PC-9 (cell line): Measurements from ENCODE around the gene MPP2. TPM values are rescaled to one million over a fixed set of nuclear protein-coding genes. Genes with fewer than 3 reads are reported as not detected.

Experiments
- BruUV-seq: library from RNA; stranded (reverse); fragments of 400-500 nt; replicated peaks from 2 replicates; lab custom pipeline; 2021; lab: Mats Ljungman, UMichigan
- CTCF ChIA-PET: fragments of 300-600 bp; sonication (Branson Sonifier 250); formaldehyde crosslinking; loops from one replicate; lab custom pipeline; 2022; ENCODE audit warnings: antibody characterized with exemption; lab: Charles Lee
- POLR2A ChIA-PET: fragments of 300-600 bp; sonication (Branson Sonifier 250); formaldehyde crosslinking; loops from one replicate; lab custom pipeline; 2022; ENCODE audit warnings: antibody characterized with exemption; ENCODE audit not compliant: unreplicated experiment; lab: Charles Lee
- DNase-seq, 2 experiments: peaks; one replicate each; pipeline versions ENCODE4 v3.0.0 to v3.0.0-alpha.2; 2015 to 2022; ENCODE audit warnings: mixed read lengths in 1 of 2
- H2AFZ ChIP-seq: fragments of 200-600 bp; sonication (generic); 2 replicates; pipeline ENCODE4 v1.8.1; 2017; ENCODE audit warnings: antibody characterized with exemption
- H3F3A ChIP-seq: fragments of 200-600 bp; sonication (generic); 2 replicates; pipeline ENCODE4 v1.8.1; 2017; ENCODE audit warnings: antibody characterized with exemption, mild to moderate bottlenecking, low read depth; ENCODE audit not compliant: insufficient read depth
- H3K27ac ChIP-seq: fragments of 200-600 bp; sonication (generic); 2 replicates; pipeline ENCODE4 v1.6.1; 2016; ENCODE audit warnings: mixed run types
- H3K27me3 ChIP-seq: fragments of 200-600 bp; sonication (generic); 2 replicates; pipeline ENCODE4 v1.6.1; 2016; ENCODE audit warnings: low read depth, mixed run types; ENCODE audit not compliant: insufficient read depth
- H3K36me3 ChIP-seq: fragments of 200-600 bp; sonication (generic); 2 replicates; pipeline ENCODE4 v1.6.1; 2016; ENCODE audit warnings: low read depth, mixed run types
- H3K4me1 ChIP-seq: fragments of 200-600 bp; sonication (generic); replicated peaks from 2 replicates; pipeline ENCODE4 v1.6.1; 2016; ENCODE audit warnings: mixed run types; ENCODE audit not compliant: insufficient read depth
- H3K4me2 ChIP-seq: fragments of 200-600 bp; sonication (generic); 2 replicates; pipeline ENCODE4 v1.6.1; 2017; ENCODE audit warnings: mixed run types
- H3K4me3 ChIP-seq: fragments of 200-600 bp; sonication (generic); 2 replicates; pipeline ENCODE4 v1.6.1; 2016; ENCODE audit warnings: mixed run types
- H3K79me2 ChIP-seq: fragments of 200-600 bp; sonication (generic); 2 replicates; pipeline ENCODE4 v1.6.1; 2017; ENCODE audit warnings: low read depth, mixed run types
- H3K9me2 ChIP-seq: fragments of 200-600 bp; sonication (generic); 2 replicates; pipeline ENCODE4 v1.8.1; 2017; ENCODE audit warnings: mild to moderate bottlenecking; ENCODE audit not compliant: insufficient read depth
- H3K9me3 ChIP-seq: fragments of 200-600 bp; sonication (generic); 2 replicates; pipeline ENCODE4 v1.8.1; 2016; ENCODE audit warnings: low read depth; ENCODE audit not compliant: insufficient read depth
- H4K20me1 ChIP-seq: fragments of 200-600 bp; sonication (generic); 2 replicates; pipeline ENCODE4 v1.8.1; 2017; ENCODE audit not compliant: insufficient read depth
- EZH2 ChIP-seq: fragments of 200-600 bp; sonication (generic); IDR thresholded peaks from 2 replicates; pipeline ENCODE4 v1.8.0; 2017; ENCODE audit warnings: antibody characterized with exemption, low read depth
- intact Hi-C: fragments of 100-400 bp; cut with micrococcal nuclease; formaldehyde crosslinking; loops from one replicate; pipeline ENCODE4 v1.10.0; 2022; ENCODE audit not compliant: unreplicated experiment
- total RNA-seq: library from RNA; stranded (reverse); gene quantifications from 2 replicates; pipeline ENCODE4 v1.2.3, GENCODE V29; 2021
- TF ChIP-seq, protein P1 (sequence below): fragments of 200-600 bp; sonication (generic); conservative IDR thresholded peaks from 2 replicates; pipeline ENCODE4 v1.6.1; 2017; ENCODE audit warnings: mixed run types, antibody characterized with exemption, mild to moderate bottlenecking, moderate library complexity

The MPP2 gene
- total RNA-seq, 1 experiment from 2014 or later, result 5.6 TPM

DNA sequence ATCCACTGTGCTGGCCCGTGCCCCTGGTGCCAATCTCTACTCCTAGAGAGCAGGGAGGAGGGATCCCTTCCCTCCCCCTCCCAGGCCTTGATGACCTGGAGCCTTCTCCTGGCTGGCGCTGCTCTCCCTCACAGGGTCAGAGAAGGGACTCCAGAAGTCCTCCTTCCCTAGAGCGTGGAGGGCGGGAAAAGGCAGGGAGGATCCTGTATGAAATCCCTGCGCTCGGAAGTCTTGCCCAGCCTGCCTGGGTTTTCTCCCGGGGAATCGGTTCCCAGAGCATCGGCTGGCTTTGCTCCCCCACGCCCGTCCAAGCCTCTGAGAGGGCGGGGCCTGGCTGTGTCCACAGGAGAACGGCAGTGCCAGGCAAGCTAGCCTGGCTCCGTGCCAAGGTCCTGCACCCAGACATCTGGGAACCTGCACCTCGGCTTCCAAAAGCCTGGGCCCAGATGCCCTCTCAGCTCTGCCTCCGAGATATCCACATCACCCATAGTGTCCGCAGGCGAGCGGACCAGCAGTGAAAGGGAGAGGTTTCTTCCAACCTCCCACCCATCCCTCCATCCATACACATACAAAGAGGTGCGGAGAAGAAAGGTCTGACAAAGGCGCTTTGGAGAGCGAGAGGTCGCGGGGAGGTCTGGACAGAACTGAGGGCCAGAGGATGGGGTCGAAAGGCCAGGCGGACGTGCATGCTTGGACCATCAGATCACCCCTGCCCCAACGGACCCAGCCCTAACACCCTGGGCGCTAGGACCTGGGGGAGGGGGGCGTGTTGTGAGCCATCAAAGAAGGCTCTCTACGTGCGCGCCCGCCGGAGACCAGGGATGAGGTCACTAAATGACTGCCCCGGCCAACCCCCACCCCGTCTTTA is 1.1 kb downstream of the MPP2 start:
- no peak for TF ChIP-seq EZH2
- TF ChIP-seq, protein P1, sequence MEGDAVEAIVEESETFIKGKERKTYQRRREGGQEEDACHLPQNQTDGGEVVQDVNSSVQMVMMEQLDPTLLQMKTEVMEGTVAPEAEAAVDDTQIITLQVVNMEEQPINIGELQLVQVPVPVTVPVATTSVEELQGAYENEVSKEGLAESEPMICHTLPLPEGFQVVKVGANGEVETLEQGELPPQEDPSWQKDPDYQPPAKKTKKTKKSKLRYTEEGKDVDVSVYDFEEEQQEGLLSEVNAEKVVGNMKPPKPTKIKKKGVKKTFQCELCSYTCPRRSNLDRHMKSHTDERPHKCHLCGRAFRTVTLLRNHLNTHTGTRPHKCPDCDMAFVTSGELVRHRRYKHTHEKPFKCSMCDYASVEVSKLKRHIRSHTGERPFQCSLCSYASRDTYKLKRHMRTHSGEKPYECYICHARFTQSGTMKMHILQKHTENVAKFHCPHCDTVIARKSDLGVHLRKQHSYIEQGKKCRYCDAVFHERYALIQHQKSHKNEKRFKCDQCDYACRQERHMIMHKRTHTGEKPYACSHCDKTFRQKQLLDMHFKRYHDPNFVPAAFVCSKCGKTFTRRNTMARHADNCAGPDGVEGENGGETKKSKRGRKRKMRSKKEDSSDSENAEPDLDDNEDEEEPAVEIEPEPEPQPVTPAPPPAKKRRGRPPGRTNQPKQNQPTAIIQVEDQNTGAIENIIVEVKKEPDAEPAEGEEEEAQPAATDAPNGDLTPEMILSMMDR, result no peak
- peaks cover 5% of the 10 kb centered on the region; the same call in 1 of the 2 replicates for H3F3A ChIP-seq
- H2AFZ ChIP-seq, result no peak overlapping the region
- no peaks in the 10 kb centered on the region for H3K9me2 ChIP-seq
- H3K27ac ChIP-seq, result no peak overlapping the region
- H3K4me1 ChIP-seq, result no peaks in the 10 kb centered on the region
- ChIA-PET POLR2A (no interaction called here), CTCF (no interaction called here)
- intact Hi-C loops, result no loop called here
- no peaks in the 10 kb centered on the region for H4K20me1 ChIP-seq
- H3K27me3 ChIP-seq, result peaks cover 39% of the 10 kb centered on the region
- no peak for DNase-seq
- no peak overlapping the region for H3K4me2 ChIP-seq
- no peaks in the 10 kb centered on the region for H3K79me2 ChIP-seq
- BruUV-seq, result no TSS peak
- no peak overlapping the region for H3K4me3 ChIP-seq
- H3K9me3 ChIP-seq, result no peaks in the 10 kb centered on the region
- no peaks in the 10 kb centered on the region for H3K36me3 ChIP-seq

DNA sequence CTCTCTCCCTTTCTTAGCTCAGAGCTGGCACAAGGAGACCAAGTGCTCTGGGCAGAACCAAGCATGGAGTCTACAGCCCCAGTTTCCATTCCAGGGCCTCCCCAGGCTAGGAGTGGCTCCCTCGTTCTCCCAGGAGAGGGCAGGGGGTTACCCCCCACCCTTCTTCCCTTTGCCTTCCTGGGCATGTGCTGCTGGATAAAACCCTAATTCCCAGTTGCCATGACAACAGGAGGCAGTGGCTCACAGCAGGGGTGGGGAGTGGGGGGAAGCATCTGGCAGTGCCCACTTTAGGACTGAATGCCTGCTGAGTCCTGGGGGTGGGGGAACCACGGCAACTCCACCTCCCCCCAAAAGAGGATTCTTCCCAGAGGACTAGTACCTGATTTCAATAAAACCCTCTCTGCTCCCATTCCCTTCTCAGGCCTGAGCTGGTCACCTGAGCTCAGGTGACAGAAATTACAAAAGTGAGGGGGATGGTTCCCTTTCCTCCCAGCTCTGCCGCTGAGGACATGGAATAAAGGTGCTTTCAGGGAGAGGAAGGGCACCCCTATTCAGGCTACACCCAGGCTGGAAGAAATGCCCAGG is 1.8 kb downstream of the MPP2 start:
- TF ChIP-seq, protein P1, result no peak
- no peak for TF ChIP-seq EZH2
- Histone ChIP-seq H3F3A (peaks cover 5% of the 10 kb centered on the region; the same call in 1 of the 2 replicates), H3K36me3 (no peaks in the 10 kb centered on the region), H4K20me1 (no peaks in the 10 kb centered on the region), H3K9me2 (no peaks in the 10 kb centered on the region), H3K4me3 (no peak overlapping the region), H3K27ac (no peak overlapping the region), H3K9me3 (no peaks in the 10 kb centered on the region), H2AFZ (no peak overlapping the region), H3K27me3 (peaks cover 40% of the 10 kb centered on the region), H3K4me2 (no peak overlapping the region), H3K4me1 (peaks cover 6% of the 10 kb centered on the region; the same call in 1 of the 2 replicates), H3K79me2 (no peaks in the 10 kb centered on the region)
- DNase-seq, result no peak
- POLR2A ChIA-PET, result no interaction called here
- intact Hi-C loops, result no loop called here
- BruUV-seq, result no TSS peak
- CTCF ChIA-PET, result no interaction called here

DNA sequence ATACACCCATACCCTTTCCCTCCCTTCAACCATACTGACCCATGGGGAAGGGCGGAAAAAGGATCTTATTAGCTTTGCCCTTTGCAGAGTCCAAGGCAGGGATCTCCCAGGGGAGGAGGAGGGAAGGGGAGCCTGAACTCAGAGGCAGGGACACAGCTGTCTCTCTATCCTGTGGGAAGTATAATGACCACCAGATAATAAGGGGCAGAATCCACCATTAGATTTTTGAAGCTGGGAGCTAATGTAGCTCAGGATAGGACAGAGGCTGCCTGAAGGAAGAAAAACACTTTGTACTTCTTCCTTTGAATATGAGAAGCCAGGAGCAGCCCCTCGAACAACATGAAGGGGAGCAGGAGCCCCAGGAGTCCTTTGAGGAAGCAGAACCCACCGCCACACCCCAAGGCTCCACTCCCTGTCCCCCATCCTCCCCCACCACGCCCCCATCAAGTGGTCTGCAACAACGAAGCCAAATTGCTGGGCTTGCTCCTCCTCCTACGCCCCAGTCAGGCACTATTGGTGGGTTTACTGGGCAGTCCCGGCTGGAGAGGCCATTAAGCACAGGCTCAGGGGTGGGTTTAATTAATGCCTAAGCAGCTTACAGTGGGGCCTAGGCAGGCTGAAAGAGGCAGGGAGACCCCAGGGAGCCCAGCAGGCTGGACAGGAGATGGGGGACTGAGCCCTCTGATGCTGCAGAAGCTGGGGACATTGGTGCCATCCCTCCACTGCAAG is 5.3 kb downstream of the MPP2 start:
- Histone ChIP-seq H3K79me2 (no peaks in the 10 kb centered on the region), H2AFZ (no peak overlapping the region), H4K20me1 (no peaks in the 10 kb centered on the region), H3K9me3 (no peaks in the 10 kb centered on the region), H3K9me2 (no peaks in the 10 kb centered on the region), H3K27me3 (peaks cover 23% of the 10 kb centered on the region), H3K4me3 (no peak overlapping the region), H3K36me3 (no peaks in the 10 kb centered on the region), H3K4me2 (no peak overlapping the region), H3K27ac (no peak overlapping the region), H3K4me1 (peaks cover 6% of the 10 kb centered on the region; the same call in 1 of the 2 replicates), H3F3A (no peaks in the 10 kb centered on the region)
- no peak for DNase-seq
- ChIA-PET POLR2A (no interaction called here), CTCF (no interaction called here)
- intact Hi-C loops, result no loop called here
- TF ChIP-seq, protein P1, result no peak
- TF ChIP-seq EZH2, result no peak
- no TSS peak for BruUV-seq
